GM12878 (cell line): Measurements from ENCODE around the gene MYL6B. TPM values are rescaled to one million over a fixed set of nuclear protein-coding genes. Genes with fewer than 3 reads are reported as not detected.

Experiments
- ATAC-seq: fragments of 200-7000 bp; cut with Tn5 transposase; 3 replicates; pipeline ENCODE4 v1.9.1; 2020; ENCODE audit warnings: mild to moderate bottlenecking, moderate library complexity
- BruUV-seq: library from RNA; stranded (reverse); fragments of 400-500 nt; replicated peaks from 2 replicates; lab custom pipeline; 2021; lab: Mats Ljungman, UMichigan
- CTCF ChIA-PET: fragments of 300-600 bp; sonication (Branson Sonifier 250); formaldehyde crosslinking; extraction: SDS; loops from one replicate; lab custom pipeline; 2021; ENCODE audit warnings: inconsistent platforms; lab: Yijun Ruan, JAX
- POLR2A ChIA-PET: fragments of 350-600 bp; formaldehyde crosslinking; extraction: SDS; loops from one replicate; lab custom pipeline; 2021; ENCODE audit warnings: inconsistent platforms; lab: Charles Lee
- RAD21 ChIA-PET: fragments of 300-600 bp; sonication (Branson Sonifier 250); formaldehyde crosslinking; loops from one replicate; lab custom pipeline; 2023; ENCODE audit warnings: antibody characterized with exemption; ENCODE audit not compliant: unreplicated experiment; lab: Charles Lee
- SMC1A ChIA-PET: fragments of 300-600 bp; sonication (Branson Sonifier 250); formaldehyde crosslinking; loops from one replicate; lab custom pipeline; 2023; ENCODE audit not compliant: unreplicated experiment, uncharacterized antibody; lab: Charles Lee
- DNase-seq: peaks from one replicate; pipeline ENCODE4 v3.0.0-alpha.2; 2011; ENCODE audit warnings: low read depth, low spot score
- FAIRE-seq: peaks from 3 replicates; lab custom pipeline; 2011; peaks lifted over from hg19 to GRCh38; lab: Jason Lieb, UNC
- H2AFZ ChIP-seq: 2 replicates; pipeline ENCODE4 v1.6.0; 2011; ENCODE audit warnings: low read depth, low read length, control low read depth; ENCODE audit not compliant: control insufficient read depth
- H3K27ac ChIP-seq: 2 replicates; pipeline ENCODE4 v1.5.1; 2011; ENCODE audit warnings: control low read depth; ENCODE audit not compliant: control insufficient read depth, insufficient read depth
- H3K27me3 ChIP-seq, 2 experiments: replicated peaks in 1 of 2; 2 replicates each; pipeline versions ENCODE4 v1.6.0 to v1.6.1; 2011; ENCODE audit warnings: low read length in 1 of 2; ENCODE audit not compliant: control insufficient read depth in 2 of 2, insufficient read depth in 2 of 2
- H3K36me3 ChIP-seq, 2 experiments: 2 replicates each; pipeline ENCODE4 v1.5.1; 2011; ENCODE audit warnings: low read length in 1 of 2; ENCODE audit not compliant: control insufficient read depth in 2 of 2, insufficient read depth in 2 of 2
- H3K4me1 ChIP-seq: 2 replicates; pipeline ENCODE4 v1.6.1; 2011; ENCODE audit warnings: mild to moderate bottlenecking, low read length, moderate library complexity, mixed read lengths; ENCODE audit not compliant: control insufficient read depth, insufficient read depth
- H3K4me2 ChIP-seq: 2 replicates; pipeline ENCODE4 v1.6.0; 2011; ENCODE audit warnings: control low read depth; ENCODE audit not compliant: control insufficient read depth, insufficient read depth
- H3K4me3 ChIP-seq: fragments of 200-600 bp; sonication (generic); 2 replicates; pipeline ENCODE4 v1.5.1; 2016
- H3K79me2 ChIP-seq: 2 replicates; pipeline ENCODE4 v1.6.0; 2011; ENCODE audit warnings: low read length; ENCODE audit not compliant: control insufficient read depth, insufficient read depth
- H3K9ac ChIP-seq: 2 replicates; pipeline ENCODE4 v1.8.0; 2011; ENCODE audit warnings: low read length, control low read depth, mixed read lengths; ENCODE audit not compliant: control insufficient read depth, insufficient read depth
- H3K9me3 ChIP-seq: replicated peaks from 3 replicates; pipeline ENCODE4 v1.5.1; 2011; ENCODE audit warnings: mild to moderate bottlenecking, low read length; ENCODE audit not compliant: control insufficient read depth, insufficient read depth
- H4K20me1 ChIP-seq: 2 replicates; pipeline ENCODE4 v1.6.0; 2011; ENCODE audit not compliant: control insufficient read depth, insufficient read depth
- BHLHE40 ChIP-seq, 2 experiments: fragments of 450-650 bp in 1 of 2; IDR thresholded peaks; 2 replicates each; pipeline ENCODE4 v1.6.1; 2011 to 2017; ENCODE audit warnings: low read depth in 2 of 2, borderline replicate concordance in 1 of 2, improper control_type of control experiment in 1 of 2, low read length in 1 of 2, mild to moderate bottlenecking in 1 of 2
- BMI1 ChIP-seq: fragments of 450-650 bp; IDR thresholded peaks from 2 replicates; pipeline ENCODE4 v1.6.1; 2016; ENCODE audit warnings: mild to moderate bottlenecking, moderate library complexity, borderline replicate concordance
- JUND ChIP-seq: IDR thresholded peaks from 2 replicates; pipeline ENCODE4 v1.6.1; 2012; ENCODE audit warnings: low read depth, mild to moderate bottlenecking, low read length, improper control_type of control experiment, moderate library complexity
- POU2F2 ChIP-seq: IDR thresholded peaks from 3 replicates; pipeline ENCODE4 v1.6.1; 2011; ENCODE audit warnings: low read depth, mild to moderate bottlenecking, low read length, borderline replicate concordance
- RFX5 ChIP-seq: IDR thresholded peaks from 2 replicates; pipeline ENCODE4 v1.6.1; 2011; ENCODE audit warnings: low read depth, low read length, improper control_type of control experiment
- SUZ12 ChIP-seq: fragments of 200-600 bp; sonication (generic); IDR thresholded peaks from one replicate; pipeline ENCODE4 v1.6.1; 2018; ENCODE audit warnings: antibody characterized with exemption, mild to moderate bottlenecking; ENCODE audit not compliant: unreplicated experiment
- ZNF217 ChIP-seq: fragments of 450-650 bp; IDR thresholded peaks from 2 replicates; pipeline ENCODE4 v1.6.1; 2017; ENCODE audit warnings: antibody characterized with exemption, mild to moderate bottlenecking
- ZNF24 ChIP-seq: fragments of 450-650 bp; IDR thresholded peaks from 2 replicates; pipeline ENCODE4 v1.6.1; 2017; ENCODE audit warnings: antibody characterized with exemption, mild to moderate bottlenecking
- ZZZ3 ChIP-seq: IDR thresholded peaks from 2 replicates; pipeline ENCODE4 v1.6.1; 2011; ENCODE audit warnings: low read depth; ENCODE audit not compliant: control insufficient read depth, insufficient read length
- WGBS: methylation state at CpG from one replicate; pipeline ENCODE4 v1.1.6; 2016; ENCODE audit warnings: low lambda C conversion rate; ENCODE audit not compliant: insufficient replicate concordance, insufficient coverage; ENCODE audit errors: missing lambda C conversion rate; 5-methylcytosine and 5-hydroxymethylcytosine counted together
- in situ Hi-C: fragments of 300-500 bp; cut with MboI; formaldehyde crosslinking; loops from 9 replicates; pipeline ENCODE4 v1.14.3; 2018; ENCODE audit warnings: mixed read lengths
- intact Hi-C: fragments of 100-400 bp; cut with micrococcal nuclease; formaldehyde crosslinking; loops from one replicate; pipeline ENCODE4 v1.14.2; 2022; ENCODE audit not compliant: unreplicated experiment
- polyA plus RNA-seq, 11 experiments: library from polyadenylated mRNA; depleted of rRNA in 4 of 11; unstranded in 6 of 11; stranded (reverse) in 5 of 11; fragments of >200 nt; fragmentation: Nextera tagmentation in 4 of 11; fragmentation: Illumina TruSeq in 1 of 11; extraction: Ambion mirVana in 4 of 11; extraction: Trizol in 1 of 11; gene quantifications; 1 replicate in 1 of 11; 2 replicates in 10 of 11; pipeline versions ENCODE4 v1.2.1 to v1.2.3, GENCODE V29; 2011 to 2016; ENCODE audit warnings: inconsistent platforms in 2 of 11, missing spikeins in 2 of 11, low read depth in 1 of 11
- total RNA-seq, 4 experiments: library from RNA; depleted of rRNA in 3 of 4; stranded (reverse); fragments of >200 nt in 3 of 4; fragmentation: Illumina TruSeq in 1 of 4; extraction: Trizol in 1 of 4; gene quantifications; 2 replicates each; pipeline versions ENCODE4 v1.2.1 to v1.2.3, GENCODE V29; 2013 to 2021
- TF ChIP-seq, protein P1 (sequence below): fragments of 450-650 bp; formaldehyde crosslinking; IDR thresholded peaks from 2 replicates; pipeline ENCODE4 v1.4.0; 2020; ENCODE audit warnings: mild to moderate bottlenecking, moderate library complexity
- TF ChIP-seq, protein P2 (sequence below): IDR thresholded peaks from 2 replicates; pipeline ENCODE4 v1.6.1; 2012; ENCODE audit warnings: improper control_type of control experiment, low read depth, low read length; ENCODE audit not compliant: insufficient replicate concordance
- TF ChIP-seq, protein P3 (sequence below): fragments of 150-350 bp; IDR thresholded peaks from 2 replicates; pipeline ENCODE4 v1.6.1; 2014; ENCODE audit warnings: mild to moderate bottlenecking, low read depth, low read length

MYL6B gene
- total and polyA plus RNA-seq, 10 of the 15 experiments (the other 5 are each of a cell fraction or from before 2014, with no cell fraction given) = 75.5 to 153 (median 114) TPM

GRCh38 chr12:56128670-56129205, 23.6 kb upstream of the MYL6B start:
- RAD21 ChIA-PET = interaction anchor here (0.6 to 6.8 kb wide), 12 partner anchors 9 to 505 kb away, joined by 3 to 98 read pairs (median 5); partner anchors contain the start of genes MYL6, MYL6B, RPL41 and SMARCC2
- Histone ChIP-seq H3K27ac (peak overlapping the region; percentile 63), H3K79me2 (peaks cover 21% of the 10 kb centered on the region), H3K9ac (peak overlapping the region; percentile 78), H2AFZ (peak overlapping the region; percentile 69), H3K9me3 (no peaks in the 10 kb centered on the region), H3K36me3 (peaks cover 14 to 16% of the 10 kb centered on the region in 2 experiments), H3K4me3 (peak overlapping the region; percentile 93), H3K27me3 (no peaks in the 10 kb centered on the region), H3K4me1 (peaks cover 24% of the 10 kb centered on the region), H4K20me1 (no peaks in the 10 kb centered on the region), H3K4me2 (peak overlapping the region; percentile 98)
- POLR2A ChIA-PET = interaction anchor here (1.0 to 4.5 kb wide), 15 partner anchors 8 to 508 kb away, joined by 3 to 56 read pairs (median 5); partner anchors contain the start of genes ANKRD52, CNPY2, MYL6 and MYL6B
- BruUV-seq = no TSS peak
- intact Hi-C loops = loop anchor here (5.0 to 10.0 kb wide), 2 partner anchors 339 to 516 kb away; partner anchors contain the start of genes ATP5F1B and SPRYD4
- SMC1A ChIA-PET = interaction anchor here (0.6 to 4.8 kb wide), 11 partner anchors 10 to 508 kb away, joined by 3 to 68 read pairs (median 6); partner anchors contain the start of genes MYL6, MYL6B, PA2G4 and RNF41
- CTCF ChIA-PET = interaction anchor here (0.9 to 10.3 kb wide), 12 partner anchors 8 to 390 kb away, joined by 3 to 129 read pairs (median 11); partner anchors contain the start of genes PA2G4, RNF41, RPL41 and SMARCC2
- peak; percentile 5; the same call in 1 of the 3 replicates for ATAC-seq
- under 1% methylated on average over 20 of the region's 20 CpGs for WGBS
- FAIRE-seq = no peak
- no peak for DNase-seq
- in situ Hi-C loops = no loop called here
- TF ChIP-seq, protein P1, sequence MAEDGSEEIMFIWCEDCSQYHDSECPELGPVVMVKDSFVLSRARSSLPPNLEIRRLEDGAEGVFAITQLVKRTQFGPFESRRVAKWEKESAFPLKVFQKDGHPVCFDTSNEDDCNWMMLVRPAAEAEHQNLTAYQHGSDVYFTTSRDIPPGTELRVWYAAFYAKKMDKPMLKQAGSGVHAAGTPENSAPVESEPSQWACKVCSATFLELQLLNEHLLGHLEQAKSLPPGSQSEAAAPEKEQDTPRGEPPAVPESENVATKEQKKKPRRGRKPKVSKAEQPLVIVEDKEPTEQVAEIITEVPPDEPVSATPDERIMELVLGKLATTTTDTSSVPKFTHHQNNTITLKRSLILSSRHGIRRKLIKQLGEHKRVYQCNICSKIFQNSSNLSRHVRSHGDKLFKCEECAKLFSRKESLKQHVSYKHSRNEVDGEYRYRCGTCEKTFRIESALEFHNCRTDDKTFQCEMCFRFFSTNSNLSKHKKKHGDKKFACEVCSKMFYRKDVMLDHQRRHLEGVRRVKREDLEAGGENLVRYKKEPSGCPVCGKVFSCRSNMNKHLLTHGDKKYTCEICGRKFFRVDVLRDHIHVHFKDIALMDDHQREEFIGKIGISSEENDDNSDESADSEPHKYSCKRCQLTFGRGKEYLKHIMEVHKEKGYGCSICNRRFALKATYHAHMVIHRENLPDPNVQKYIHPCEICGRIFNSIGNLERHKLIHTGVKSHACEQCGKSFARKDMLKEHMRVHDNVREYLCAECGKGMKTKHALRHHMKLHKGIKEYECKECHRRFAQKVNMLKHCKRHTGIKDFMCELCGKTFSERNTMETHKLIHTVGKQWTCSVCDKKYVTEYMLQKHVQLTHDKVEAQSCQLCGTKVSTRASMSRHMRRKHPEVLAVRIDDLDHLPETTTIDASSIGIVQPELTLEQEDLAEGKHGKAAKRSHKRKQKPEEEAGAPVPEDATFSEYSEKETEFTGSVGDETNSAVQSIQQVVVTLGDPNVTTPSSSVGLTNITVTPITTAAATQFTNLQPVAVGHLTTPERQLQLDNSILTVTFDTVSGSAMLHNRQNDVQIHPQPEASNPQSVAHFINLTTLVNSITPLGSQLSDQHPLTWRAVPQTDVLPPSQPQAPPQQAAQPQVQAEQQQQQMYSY = no peak
- TF ChIP-seq ZNF24 (no peak), JUND (0 out of 2 replicates have a peak, but pooled peaks have one; percentile 29), BHLHE40 (IDR thresholded peaks at IDR 0.05; ENCODE audit: borderline replicate concordance in 1 of 2, low read depth in 2 of 2, low read length in 1 of 2) (no peak), SUZ12 (no peak), ZNF217 (no peak), ZZZ3 (no peak), POU2F2 (no peak), BMI1 (no peak), RFX5 (no peak)
- TF ChIP-seq, protein P2, sequence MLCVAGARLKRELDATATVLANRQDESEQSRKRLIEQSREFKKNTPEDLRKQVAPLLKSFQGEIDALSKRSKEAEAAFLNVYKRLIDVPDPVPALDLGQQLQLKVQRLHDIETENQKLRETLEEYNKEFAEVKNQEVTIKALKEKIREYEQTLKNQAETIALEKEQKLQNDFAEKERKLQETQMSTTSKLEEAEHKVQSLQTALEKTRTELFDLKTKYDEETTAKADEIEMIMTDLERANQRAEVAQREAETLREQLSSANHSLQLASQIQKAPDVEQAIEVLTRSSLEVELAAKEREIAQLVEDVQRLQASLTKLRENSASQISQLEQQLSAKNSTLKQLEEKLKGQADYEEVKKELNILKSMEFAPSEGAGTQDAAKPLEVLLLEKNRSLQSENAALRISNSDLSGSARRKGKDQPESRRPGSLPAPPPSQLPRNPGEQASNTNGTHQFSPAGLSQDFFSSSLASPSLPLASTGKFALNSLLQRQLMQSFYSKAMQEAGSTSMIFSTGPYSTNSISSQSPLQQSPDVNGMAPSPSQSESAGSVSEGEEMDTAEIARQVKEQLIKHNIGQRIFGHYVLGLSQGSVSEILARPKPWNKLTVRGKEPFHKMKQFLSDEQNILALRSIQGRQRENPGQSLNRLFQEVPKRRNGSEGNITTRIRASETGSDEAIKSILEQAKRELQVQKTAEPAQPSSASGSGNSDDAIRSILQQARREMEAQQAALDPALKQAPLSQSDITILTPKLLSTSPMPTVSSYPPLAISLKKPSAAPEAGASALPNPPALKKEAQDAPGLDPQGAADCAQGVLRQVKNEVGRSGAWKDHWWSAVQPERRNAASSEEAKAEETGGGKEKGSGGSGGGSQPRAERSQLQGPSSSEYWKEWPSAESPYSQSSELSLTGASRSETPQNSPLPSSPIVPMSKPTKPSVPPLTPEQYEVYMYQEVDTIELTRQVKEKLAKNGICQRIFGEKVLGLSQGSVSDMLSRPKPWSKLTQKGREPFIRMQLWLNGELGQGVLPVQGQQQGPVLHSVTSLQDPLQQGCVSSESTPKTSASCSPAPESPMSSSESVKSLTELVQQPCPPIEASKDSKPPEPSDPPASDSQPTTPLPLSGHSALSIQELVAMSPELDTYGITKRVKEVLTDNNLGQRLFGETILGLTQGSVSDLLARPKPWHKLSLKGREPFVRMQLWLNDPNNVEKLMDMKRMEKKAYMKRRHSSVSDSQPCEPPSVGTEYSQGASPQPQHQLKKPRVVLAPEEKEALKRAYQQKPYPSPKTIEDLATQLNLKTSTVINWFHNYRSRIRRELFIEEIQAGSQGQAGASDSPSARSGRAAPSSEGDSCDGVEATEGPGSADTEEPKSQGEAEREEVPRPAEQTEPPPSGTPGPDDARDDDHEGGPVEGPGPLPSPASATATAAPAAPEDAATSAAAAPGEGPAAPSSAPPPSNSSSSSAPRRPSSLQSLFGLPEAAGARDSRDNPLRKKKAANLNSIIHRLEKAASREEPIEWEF = no peak
- TF ChIP-seq, protein P3, sequence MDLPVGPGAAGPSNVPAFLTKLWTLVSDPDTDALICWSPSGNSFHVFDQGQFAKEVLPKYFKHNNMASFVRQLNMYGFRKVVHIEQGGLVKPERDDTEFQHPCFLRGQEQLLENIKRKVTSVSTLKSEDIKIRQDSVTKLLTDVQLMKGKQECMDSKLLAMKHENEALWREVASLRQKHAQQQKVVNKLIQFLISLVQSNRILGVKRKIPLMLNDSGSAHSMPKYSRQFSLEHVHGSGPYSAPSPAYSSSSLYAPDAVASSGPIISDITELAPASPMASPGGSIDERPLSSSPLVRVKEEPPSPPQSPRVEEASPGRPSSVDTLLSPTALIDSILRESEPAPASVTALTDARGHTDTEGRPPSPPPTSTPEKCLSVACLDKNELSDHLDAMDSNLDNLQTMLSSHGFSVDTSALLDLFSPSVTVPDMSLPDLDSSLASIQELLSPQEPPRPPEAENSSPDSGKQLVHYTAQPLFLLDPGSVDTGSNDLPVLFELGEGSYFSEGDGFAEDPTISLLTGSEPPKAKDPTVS = no peak
